Measurements from ENCODE around the gene KCTD10.
"Not testable (repeated sequence)": the region's sequence is repeated elsewhere in the genome, so short reads cannot be mapped to it uniquely, and the experiment has no call there.

Gene KCTD10

DNA sequence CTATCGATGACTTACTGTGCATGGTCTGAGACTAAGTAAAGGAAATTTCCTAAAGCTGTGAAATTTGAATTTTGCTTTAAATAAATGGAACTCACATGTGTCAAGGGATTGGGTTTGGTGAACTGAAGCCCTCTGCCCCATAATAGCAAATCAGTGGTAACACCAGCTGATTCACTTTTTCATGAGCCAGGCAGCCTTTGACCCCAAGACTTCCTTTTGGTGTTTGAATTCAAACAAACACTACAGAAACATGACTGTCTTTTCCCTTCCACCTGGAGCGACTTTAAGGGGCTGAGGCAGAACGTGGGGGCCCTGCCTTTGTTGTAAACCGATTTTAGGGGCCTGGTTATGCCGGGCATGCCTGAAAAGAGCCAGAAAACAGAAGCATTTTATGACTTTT lies 28.8 kb downstream of the KCTD10 start:
- no peak for DNase-seq (ENCODE audit: low read depth)

GRCh38 chr12:109447482-109447881 lies 29.6 kb downstream of the KCTD10 start:
- no peak for DNase-seq (ENCODE audit: low read depth)

GRCh38 chr12:109446869-109447268 lies 30.2 kb downstream of the KCTD10 start:
- no peak for DNase-seq (ENCODE audit: low read depth)

- no peak for DNase-seq (ENCODE audit: low read depth)
Observed at GRCh38 chr12:109445191-109445609, 31.9 kb downstream of the KCTD10 start.

DNA sequence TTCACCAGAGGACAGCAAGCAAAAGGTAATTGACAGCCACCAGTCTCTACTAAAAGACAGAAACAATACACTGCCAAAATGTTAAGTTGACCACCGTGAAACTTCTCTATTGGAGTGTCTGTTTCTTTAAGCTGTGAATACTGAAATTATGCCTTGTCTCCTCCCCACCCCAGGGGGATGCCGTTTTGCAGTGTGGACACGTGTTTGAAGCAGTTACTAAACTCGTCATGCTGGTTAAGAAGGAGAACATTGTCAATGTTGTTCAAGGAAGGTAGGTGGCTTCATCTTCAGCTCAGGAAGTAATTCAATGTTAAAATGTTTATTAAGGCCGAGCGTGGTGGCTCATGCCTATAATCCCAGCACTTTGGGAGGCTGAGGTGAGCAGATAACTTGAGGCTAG lies 32.8 kb downstream of the KCTD10 start:
- DNase-seq (ENCODE audit: low read depth), result no peak

DNA sequence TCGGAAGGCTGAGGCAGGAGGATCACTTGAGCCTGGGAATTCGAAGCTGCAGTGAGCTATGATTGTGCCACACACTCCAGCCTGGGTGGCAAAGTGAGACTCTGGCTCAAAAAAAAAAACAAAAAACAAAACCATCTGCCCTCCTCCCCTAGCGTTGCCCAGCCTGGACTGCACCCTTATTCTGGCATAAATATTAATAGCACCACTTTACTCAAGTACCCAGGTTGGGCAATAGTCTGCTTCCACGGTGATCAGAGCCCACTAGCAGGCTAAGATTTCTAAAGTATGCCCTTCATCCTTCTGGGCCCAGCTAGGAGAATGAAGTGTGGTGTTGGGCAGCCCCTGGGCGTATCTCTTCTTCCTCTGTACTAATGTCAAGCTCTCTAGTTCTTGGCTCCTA lies 33.3 kb downstream of the KCTD10 start:
- no peak for DNase-seq (ENCODE audit: low read depth)

DNA sequence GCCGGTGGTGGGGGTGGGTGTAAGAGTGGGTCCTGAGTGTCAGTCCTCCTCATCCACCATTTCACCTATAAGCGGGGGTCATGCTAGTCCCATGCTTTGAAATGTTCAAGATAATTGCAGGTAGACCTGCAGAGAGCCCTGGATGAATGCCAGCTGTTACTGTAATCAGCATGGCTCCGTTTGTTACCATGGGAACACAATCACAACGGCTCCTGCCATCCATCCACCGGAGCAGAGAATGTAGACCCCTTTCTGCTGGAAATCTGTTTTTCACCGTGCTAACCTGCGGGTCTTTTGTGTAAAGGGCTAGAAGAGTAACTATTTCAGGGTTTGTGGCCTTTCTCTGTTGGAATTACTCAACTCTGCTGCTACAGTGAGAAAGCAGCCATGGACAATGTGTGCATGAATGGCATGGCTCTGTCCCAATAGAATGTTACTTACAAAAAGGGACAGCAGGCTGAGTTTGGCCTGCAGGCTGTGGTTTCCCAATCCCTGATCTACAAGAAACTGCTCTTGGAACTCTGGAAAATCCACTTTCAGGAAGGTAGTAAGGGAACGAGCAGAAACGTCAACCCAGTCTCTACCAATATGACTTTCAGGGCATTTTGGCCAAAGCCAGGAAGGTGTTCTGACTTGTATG lies 36.1 kb downstream of the KCTD10 start:
- no peak for DNase-seq (ENCODE audit: low read depth)

DNA sequence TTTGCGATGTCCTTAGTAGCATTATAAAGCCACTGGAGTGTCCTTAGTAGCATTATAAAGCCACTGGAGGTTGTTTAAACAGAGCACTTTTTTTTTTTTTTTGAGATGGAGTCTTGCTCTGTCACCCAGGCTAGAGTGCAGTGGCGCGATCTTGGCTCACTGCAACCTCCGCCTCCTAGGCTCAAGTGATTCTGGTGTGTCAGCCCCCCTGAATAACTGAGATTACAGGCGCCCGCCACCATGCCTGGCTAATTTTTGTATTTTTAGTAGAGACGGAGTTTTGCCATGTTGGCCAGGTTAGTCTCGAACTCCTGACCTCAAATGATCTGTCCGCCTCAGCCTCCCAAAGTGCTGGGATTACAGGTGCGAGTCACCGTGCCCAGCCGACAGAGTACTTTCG lies 37.1 kb downstream of the KCTD10 start:
- DNase-seq (ENCODE audit: low read depth), result not testable (repeated sequence)

- DNase-seq (ENCODE audit: low read depth), result no peak
Observed at GRCh38 chr12:109439181-109439580, 37.9 kb downstream of the KCTD10 start.

- no peak for DNase-seq (ENCODE audit: low read depth)
Observed at GRCh38 chr12:109436188-109436560, 40.9 kb downstream of the KCTD10 start.

DNA sequence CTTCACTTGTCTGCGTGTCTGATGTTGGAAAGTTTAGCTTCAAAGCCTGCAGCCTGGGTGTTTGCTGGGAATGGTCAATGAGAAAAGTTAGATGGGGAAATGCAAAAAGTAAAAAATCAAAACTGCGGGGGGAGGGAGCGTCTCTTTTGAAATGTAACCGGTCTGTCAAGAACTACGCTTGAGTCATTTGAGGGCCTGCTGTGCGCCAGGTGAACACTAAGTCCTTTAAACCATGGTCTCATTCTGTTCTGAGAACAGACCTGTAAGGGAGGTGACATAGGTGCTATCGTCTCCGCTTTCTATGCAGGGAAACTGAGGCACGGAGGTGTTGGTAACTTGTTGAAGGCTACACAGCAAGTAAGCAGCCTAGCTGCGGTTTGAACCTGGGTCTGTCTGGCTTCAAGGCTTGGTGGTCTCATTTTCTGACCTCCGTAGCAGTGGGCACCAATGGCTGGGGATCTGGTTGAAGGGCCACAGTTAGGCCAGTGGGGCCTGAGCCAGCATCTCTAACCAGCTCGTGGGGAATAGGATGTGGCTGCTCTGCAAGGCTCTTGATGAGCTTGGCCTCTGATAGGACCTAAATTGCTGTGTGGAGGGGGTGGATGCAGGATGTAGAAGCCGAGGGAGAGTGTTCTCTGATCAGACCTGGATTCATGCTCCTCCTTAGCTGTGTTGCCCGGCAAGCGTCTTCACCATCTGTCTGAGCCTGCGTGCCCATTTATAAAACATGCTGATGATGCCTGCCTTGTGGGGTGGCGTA lies 41.5 kb downstream of the KCTD10 start:
- DNase-seq (ENCODE audit: low read depth), result no peak

DNA sequence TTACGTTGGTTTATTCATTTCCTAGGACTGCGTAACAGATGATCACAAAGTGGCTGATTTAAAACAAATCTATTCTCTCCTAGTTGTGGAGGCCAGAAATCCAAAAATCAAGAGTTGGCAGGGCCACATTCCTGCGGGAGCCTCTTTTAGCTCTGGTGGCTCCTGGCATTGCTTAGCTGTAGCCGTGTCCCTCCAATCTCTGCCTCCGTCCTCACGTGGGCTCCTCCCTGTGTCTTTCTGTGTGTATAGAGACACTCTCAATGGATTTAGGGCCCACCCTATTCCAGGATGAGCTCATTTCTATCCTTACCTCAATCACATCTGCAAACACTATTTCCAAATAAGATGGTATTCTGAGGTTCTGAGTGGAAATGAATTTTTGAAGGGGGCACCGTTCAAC lies 42.5 kb downstream of the KCTD10 start:
- DNase-seq (ENCODE audit: low read depth), result no peak

GRCh38 chr12:109433618-109434017 lies 43.5 kb downstream of the KCTD10 start:
- no peak for DNase-seq (ENCODE audit: low read depth)

DNA sequence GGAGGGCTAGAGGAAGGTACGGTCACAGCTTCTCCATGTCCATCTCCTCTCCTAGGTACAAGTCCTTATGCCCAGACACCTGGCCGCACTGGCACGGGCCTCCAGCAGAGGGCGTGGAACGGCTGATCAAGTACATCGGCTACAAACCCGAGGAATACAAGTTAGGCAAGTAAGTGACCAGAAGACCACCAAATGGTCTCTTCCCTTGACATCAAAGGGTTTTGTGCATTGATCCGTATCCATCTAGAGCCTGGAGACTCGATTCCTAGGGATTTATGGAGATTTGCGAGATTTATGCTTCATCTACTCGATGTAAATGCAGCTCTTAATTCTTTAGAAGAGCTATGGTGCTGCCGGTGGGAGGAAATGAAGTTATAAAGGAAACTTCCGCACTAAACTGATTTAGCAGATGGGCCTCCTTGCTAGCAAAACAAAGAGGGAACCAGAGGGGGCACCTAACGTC lies 44.2 kb downstream of the KCTD10 start:
- DNase-seq (ENCODE audit: low read depth), result peak; percentile 64

GRCh38 chr12:109432431-109432830 lies 44.7 kb downstream of the KCTD10 start:
- DNase-seq (ENCODE audit: low read depth), result no peak

DNA sequence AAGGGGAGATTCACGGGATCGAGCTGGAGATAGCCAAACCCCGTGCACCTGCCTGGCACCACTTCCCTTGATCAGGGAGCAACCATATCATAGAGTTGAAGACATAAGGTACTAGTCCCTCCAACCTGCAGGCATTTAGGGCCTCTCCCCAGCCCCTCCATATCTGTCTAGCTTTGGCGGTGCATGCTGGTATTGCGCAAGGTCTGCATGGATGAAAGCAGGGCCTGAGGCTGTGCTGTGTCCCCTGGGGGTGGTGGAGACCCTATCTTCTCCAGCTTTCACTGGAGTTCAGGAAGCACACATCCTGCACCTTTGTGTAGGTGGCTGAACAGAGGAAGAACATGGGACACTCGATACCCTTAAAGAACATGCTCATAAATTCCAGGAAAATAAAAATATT lies 46.9 kb downstream of the KCTD10 start:
- no peak for DNase-seq (ENCODE audit: low read depth)

GRCh38 chr12:109428804-109429203 lies 48.3 kb downstream of the KCTD10 start:
- not testable (repeated sequence) for DNase-seq (ENCODE audit: low read depth)

GRCh38 chr12:109428037-109428629 lies 49.0 kb downstream of the KCTD10 start:
- peak; percentile 63 for DNase-seq (ENCODE audit: low read depth)

- no peak for DNase-seq (ENCODE audit: low read depth)
Observed at GRCh38 chr12:109423392-109423791, 53.7 kb downstream of the KCTD10 start.

- DNase-seq (ENCODE audit: low read depth), result no peak
Observed at GRCh38 chr12:109422251-109422650, 54.8 kb downstream of the KCTD10 start.

- DNase-seq (ENCODE audit: low read depth), result no peak
Observed at GRCh38 chr12:109421355-109422087, 55.6 kb downstream of the KCTD10 start.

DNA sequence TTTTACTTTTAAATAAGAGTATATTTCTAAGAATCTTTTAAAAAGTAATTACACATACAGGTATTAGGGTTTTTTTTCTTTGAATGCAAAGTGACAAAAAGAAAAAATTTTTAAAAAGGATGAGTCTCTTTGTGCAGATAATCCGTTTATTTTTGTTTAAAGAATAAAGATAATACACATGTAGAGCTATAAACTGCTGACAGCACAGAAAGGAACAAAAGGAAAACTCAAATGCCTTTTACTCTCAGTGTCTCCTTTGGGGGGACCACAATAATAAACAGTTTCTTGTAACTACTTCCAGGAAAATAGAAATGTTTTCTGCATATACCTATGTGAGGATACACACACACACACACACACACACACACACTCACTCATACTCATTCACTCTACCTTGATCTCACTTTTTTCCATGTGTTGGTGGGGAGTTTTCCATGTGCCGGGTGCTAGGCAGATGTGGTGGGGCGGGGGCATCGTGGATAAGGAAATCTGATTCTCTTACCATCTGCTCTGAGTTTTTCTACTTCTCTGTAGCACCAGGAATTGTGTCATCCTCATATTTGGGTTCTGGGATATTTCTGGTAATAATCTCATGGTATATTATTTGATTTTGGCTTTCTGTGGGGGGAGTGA lies 58.1 kb downstream of the KCTD10 start:
- DNase-seq (ENCODE audit: low read depth), result no peak

Measured in stimulated activated CD8-positive, alpha-beta memory T cell treated with anti-CD3 and anti-CD28 coated beads, Interleukin-12 subunit alpha, Interleukin-12 subunit beta, amount 100 ng/mL, for 1 hour (primary cell).